ENCODE results near the gene CDK1. TPM values are rescaled to one million over a fixed set of nuclear protein-coding genes. Genes with fewer than 3 reads are reported as not detected.

Gene CDK1
- total and polyA plus RNA-seq, 2 of the 8 experiments (the other 6 are each of a cell fraction or from before 2014, with no cell fraction given) = 29.4 to 111 TPM

GRCh38 chr10:60747817-60748469 is 30.3 kb upstream of the CDK1 start (continued):
- TF ChIP-seq CTCF (IDR thresholded peaks at IDR 0.05; ENCODE audit: control extremely low read depth in 1 of 3, insufficient read depth in 1 of 3, low read depth in 1 of 3, low read length in 3 of 3) (no peak), ZNF274 (IDR thresholded peaks at IDR 0.05; ENCODE audit: borderline replicate concordance, extremely low read depth, low read length) (no peak)

Data from H1 (cell line).